OCI-LY7 (cell line): Measurements from ENCODE around the gene PRKN. TPM values are rescaled to one million over a fixed set of nuclear protein-coding genes. Genes with fewer than 3 reads are reported as not detected.

Experiments used
- BruUV-seq: library from RNA; stranded (reverse); fragments of 400-500 nt; replicated peaks from 2 replicates; lab custom pipeline; 2021; lab: Mats Ljungman, UMichigan
- CTCF ChIA-PET: fragments of 300-600 bp; sonication (Branson Sonifier 250); formaldehyde crosslinking; loops from one replicate; lab custom pipeline; 2022; ENCODE audit warnings: antibody characterized with exemption; ENCODE audit not compliant: unreplicated experiment; lab: Charles Lee
- POLR2A ChIA-PET: fragments of 300-600 bp; sonication (Branson Sonifier 250); formaldehyde crosslinking; loops from one replicate; lab custom pipeline; 2022; ENCODE audit warnings: antibody characterized with exemption; lab: Charles Lee
- DNase-seq: peaks from one replicate; pipeline ENCODE4 v3.0.0-alpha.2; 2015; ENCODE audit warnings: low spot score
- H2AFZ ChIP-seq: fragments of 200-600 bp; sonication (generic), shearing (Covaris generic); 2 replicates; pipeline ENCODE4 v1.6.1; 2014; ENCODE audit warnings: mild to moderate bottlenecking, antibody characterized with exemption, low read length, moderate library complexity
- H3K27ac ChIP-seq: fragments of 200-600 bp; sonication (generic); 2 replicates; pipeline ENCODE4 v1.5.1; 2014; ENCODE audit warnings: mixed run types, low read depth, mild to moderate bottlenecking, moderate library complexity, low read length, inconsistent platforms; ENCODE audit not compliant: poor library complexity, severe bottlenecking
- H3K36me3 ChIP-seq: fragments of 200-600 bp; sonication (generic); 2 replicates; pipeline ENCODE4 v1.6.1; 2014; ENCODE audit warnings: mild to moderate bottlenecking, antibody characterized with exemption, low read length, moderate library complexity, mixed read lengths; ENCODE audit not compliant: insufficient read depth
- H3K4me1 ChIP-seq: fragments of 200-600 bp; sonication (generic); 2 replicates; pipeline ENCODE4 v1.5.1; 2014; ENCODE audit warnings: mild to moderate bottlenecking, low read length; ENCODE audit not compliant: insufficient read depth, poor library complexity, severe bottlenecking
- H3K4me2 ChIP-seq: fragments of 200-600 bp; sonication (generic); 2 replicates; pipeline ENCODE4 v1.6.1; 2014; ENCODE audit warnings: mild to moderate bottlenecking, low read length
- H3K4me3 ChIP-seq: fragments of 200-600 bp; sonication (generic); 2 replicates; pipeline ENCODE4 v1.5.1; 2014; ENCODE audit warnings: mild to moderate bottlenecking, low read depth, low read length; ENCODE audit not compliant: poor library complexity, severe bottlenecking
- H3K79me2 ChIP-seq: fragments of 200-600 bp; sonication (generic); 2 replicates; pipeline ENCODE4 v1.6.1; 2016; ENCODE audit warnings: low read depth, mild to moderate bottlenecking, low read length, moderate library complexity, mixed read lengths; ENCODE audit not compliant: insufficient read depth
- H3K9me2 ChIP-seq: fragments of 200-600 bp; sonication (generic); 2 replicates; pipeline ENCODE4 v1.6.1; 2016; ENCODE audit warnings: mild to moderate bottlenecking, low read length, mixed read lengths; ENCODE audit not compliant: insufficient read depth
- H3K9me3 ChIP-seq: fragments of 200-600 bp; sonication (generic); 2 replicates; pipeline ENCODE4 v1.6.1; 2014; ENCODE audit warnings: mild to moderate bottlenecking, mixed run types, low read length, mixed read lengths
- H4K20me1 ChIP-seq: fragments of 200-600 bp; sonication (generic); 2 replicates; pipeline ENCODE4 v1.6.1; 2014; ENCODE audit warnings: mild to moderate bottlenecking, antibody characterized with exemption, low read length, moderate library complexity, mixed read lengths; ENCODE audit not compliant: insufficient read depth
- EZH2phosphoT487 ChIP-seq: fragments of 200-600 bp; sonication (generic); IDR thresholded peaks from 2 replicates; pipeline ENCODE4 v1.6.1; 2018; ENCODE audit warnings: low read depth, borderline replicate concordance, mild to moderate bottlenecking, mixed run types, antibody characterized with exemption, low read length, moderate library complexity, mixed read lengths
- intact Hi-C: fragments of 100-400 bp; cut with micrococcal nuclease; formaldehyde crosslinking; loops from one replicate; pipeline ENCODE4 v1.10.0; 2022; ENCODE audit not compliant: unreplicated experiment
- total RNA-seq, 2 experiments: library from RNA; depleted of rRNA in 1 of 2; stranded (reverse); fragments of >200 nt in 1 of 2; shearing (Covaris generic) in 1 of 2; gene quantifications; 2 replicates each; pipeline ENCODE4 v1.2.3, GENCODE V29; 2014 to 2022
- TF ChIP-seq, protein P1 (sequence below): fragments of 200-600 bp; sonication (generic); conservative IDR thresholded peaks from 2 replicates; pipeline ENCODE4 v1.5.1; 2014; ENCODE audit warnings: mild to moderate bottlenecking, antibody characterized with exemption, low read length, moderate library complexity, mixed read lengths

The PRKN gene
- total RNA-seq, 2 experiments from 2014 or later: 1.3 to 2.0 TPM

DNA sequence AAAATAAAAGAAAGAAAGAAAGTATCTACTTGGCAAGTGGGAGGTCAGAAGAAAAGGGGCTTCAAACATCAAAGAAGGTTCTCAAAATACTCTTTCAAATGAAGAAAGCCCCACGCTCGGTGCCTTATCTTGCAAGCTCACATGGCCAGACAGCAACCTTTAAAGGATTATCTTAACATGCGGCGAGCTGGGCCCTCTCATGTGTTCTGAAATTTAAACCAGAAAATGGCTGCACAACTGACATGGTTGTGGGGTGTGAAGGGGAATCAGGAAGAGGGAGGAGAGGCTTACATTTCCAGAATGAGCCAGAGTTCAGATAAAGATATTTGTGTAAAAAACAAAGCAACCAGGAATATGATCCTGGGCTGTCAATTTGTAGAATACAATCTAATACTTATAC lies 363.1 kb downstream of the PRKN start:
- Histone ChIP-seq H3K79me2 (no peaks in the 10 kb centered on the region), H3K4me3 (no peak overlapping the region), H3K36me3 (no peaks in the 10 kb centered on the region), H3K4me2 (no peak overlapping the region), H3K4me1 (no peaks in the 10 kb centered on the region), H2AFZ (no peak overlapping the region), H4K20me1 (no peaks in the 10 kb centered on the region), H3K9me3 (no peaks in the 10 kb centered on the region), H3K9me2 (no peaks in the 10 kb centered on the region), H3K27ac (no peak overlapping the region)
- CTCF ChIA-PET: no interaction called here
- no peak for DNase-seq
- BruUV-seq: no TSS peak
- intact Hi-C loops: no loop called here
- TF ChIP-seq, protein P1, sequence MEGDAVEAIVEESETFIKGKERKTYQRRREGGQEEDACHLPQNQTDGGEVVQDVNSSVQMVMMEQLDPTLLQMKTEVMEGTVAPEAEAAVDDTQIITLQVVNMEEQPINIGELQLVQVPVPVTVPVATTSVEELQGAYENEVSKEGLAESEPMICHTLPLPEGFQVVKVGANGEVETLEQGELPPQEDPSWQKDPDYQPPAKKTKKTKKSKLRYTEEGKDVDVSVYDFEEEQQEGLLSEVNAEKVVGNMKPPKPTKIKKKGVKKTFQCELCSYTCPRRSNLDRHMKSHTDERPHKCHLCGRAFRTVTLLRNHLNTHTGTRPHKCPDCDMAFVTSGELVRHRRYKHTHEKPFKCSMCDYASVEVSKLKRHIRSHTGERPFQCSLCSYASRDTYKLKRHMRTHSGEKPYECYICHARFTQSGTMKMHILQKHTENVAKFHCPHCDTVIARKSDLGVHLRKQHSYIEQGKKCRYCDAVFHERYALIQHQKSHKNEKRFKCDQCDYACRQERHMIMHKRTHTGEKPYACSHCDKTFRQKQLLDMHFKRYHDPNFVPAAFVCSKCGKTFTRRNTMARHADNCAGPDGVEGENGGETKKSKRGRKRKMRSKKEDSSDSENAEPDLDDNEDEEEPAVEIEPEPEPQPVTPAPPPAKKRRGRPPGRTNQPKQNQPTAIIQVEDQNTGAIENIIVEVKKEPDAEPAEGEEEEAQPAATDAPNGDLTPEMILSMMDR: no peak
- no peak for TF ChIP-seq EZH2phosphoT487
- POLR2A ChIA-PET: no interaction called here

DNA sequence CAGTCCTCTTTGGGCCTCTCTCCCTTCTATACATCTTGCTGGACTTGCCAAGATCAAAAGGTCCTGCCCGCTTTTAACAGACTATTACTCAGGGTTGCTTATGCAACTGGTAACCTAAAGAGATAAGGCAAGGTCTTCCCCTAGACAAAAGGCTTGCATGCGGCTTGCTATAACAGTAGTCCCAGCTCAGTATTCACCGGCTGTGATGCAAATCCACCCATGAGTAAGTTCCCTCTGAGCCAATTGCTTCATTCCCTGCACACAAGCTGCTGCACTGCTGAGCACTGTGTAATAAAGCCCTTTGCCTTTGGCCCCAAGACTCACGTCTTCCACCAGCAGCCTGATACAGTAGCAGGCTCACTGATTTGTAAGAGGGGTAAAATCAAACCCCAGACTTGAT lies 363.8 kb downstream of the PRKN start:
- no peaks in the 10 kb centered on the region for H3K9me3 ChIP-seq
- intact Hi-C loops: no loop called here
- H3K36me3 ChIP-seq: no peaks in the 10 kb centered on the region
- CTCF ChIA-PET: no interaction called here
- BruUV-seq: no TSS peak
- no peak overlapping the region for H3K4me2 ChIP-seq
- DNase-seq: no peak
- no peak overlapping the region for H2AFZ ChIP-seq
- no peak overlapping the region for H3K27ac ChIP-seq
- POLR2A ChIA-PET: interaction anchor here (1.0 kb wide), 1 partner anchor 45 kb away, joined by 4 read pairs; no protein-coding TSS in a partner anchor
- H3K4me3 ChIP-seq: no peak overlapping the region
- TF ChIP-seq, protein P1: no peak
- TF ChIP-seq EZH2phosphoT487: no peak
- no peaks in the 10 kb centered on the region for H3K9me2 ChIP-seq
- H4K20me1 ChIP-seq: no peaks in the 10 kb centered on the region
- H3K79me2 ChIP-seq: no peaks in the 10 kb centered on the region
- H3K4me1 ChIP-seq: no peaks in the 10 kb centered on the region

DNA sequence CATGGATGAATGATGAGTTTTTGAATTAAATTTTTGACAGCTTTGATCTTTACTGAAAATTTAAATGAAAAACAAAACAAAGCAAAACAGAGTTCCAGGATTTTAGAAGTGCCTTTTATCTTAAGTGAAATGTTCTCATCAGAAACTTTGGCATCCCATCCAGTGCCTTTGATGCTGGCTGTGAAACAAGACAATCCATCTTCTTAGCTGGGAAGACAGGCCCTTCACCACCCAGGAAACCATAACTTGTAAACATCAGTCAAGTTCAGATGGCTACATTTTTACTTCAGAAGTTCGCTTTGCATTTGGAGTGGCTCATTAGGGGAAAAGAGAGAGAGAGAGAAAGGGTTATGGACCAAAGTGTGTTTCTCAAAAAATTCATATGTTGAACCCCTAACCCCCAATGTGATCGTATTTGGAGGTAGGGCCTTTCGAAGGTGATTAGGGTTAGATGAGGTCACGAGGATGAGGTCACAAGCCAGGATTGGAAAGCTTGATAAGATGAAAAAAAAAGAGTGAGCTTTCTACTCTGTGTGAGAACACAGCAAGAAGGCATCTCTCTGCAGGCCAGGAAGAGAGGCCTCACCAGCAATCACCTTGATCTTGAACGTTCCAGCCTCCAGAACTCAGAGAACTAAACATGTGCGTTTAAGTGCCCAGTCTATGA lies 366.5 kb downstream of the PRKN start:
- no peaks in the 10 kb centered on the region for H4K20me1 ChIP-seq
- no peaks in the 10 kb centered on the region for H3K36me3 ChIP-seq
- H3K9me3 ChIP-seq: no peaks in the 10 kb centered on the region
- no peak overlapping the region for H3K4me3 ChIP-seq
- H3K4me1 ChIP-seq: no peaks in the 10 kb centered on the region
- TF ChIP-seq EZH2phosphoT487: no peak
- TF ChIP-seq, protein P1: no peak
- no peak overlapping the region for H3K4me2 ChIP-seq
- no peaks in the 10 kb centered on the region for H3K9me2 ChIP-seq
- intact Hi-C loops: no loop called here
- no peak overlapping the region for H2AFZ ChIP-seq
- POLR2A ChIA-PET: interaction anchor here (0.6 kb wide), 1 partner anchor 288 kb away, joined by 3 read pairs; no protein-coding TSS in a partner anchor
- no peak for DNase-seq
- CTCF ChIA-PET: no interaction called here
- no TSS peak for BruUV-seq
- no peak overlapping the region for H3K27ac ChIP-seq
- H3K79me2 ChIP-seq: no peaks in the 10 kb centered on the region
